Stimulated activated CD8-positive, alpha-beta memory T cell treated with anti-CD3 and anti-CD28 coated beads, Interleukin-15, amount 100 ng/mL, for 48 hours (primary cell): Measurements from ENCODE around the gene ELN.
"Not testable (repeated sequence)": the region's sequence is repeated elsewhere in the genome, so short reads cannot be mapped to it uniquely, and the experiment has no call there.

Experiments used
- DNase-seq, 2 donors: peaks; one replicate each; pipeline ENCODE4 v3.0.0-alpha.2; 2020; ENCODE audit warnings: low read depth in 2 of 2

ELN gene

DNA sequence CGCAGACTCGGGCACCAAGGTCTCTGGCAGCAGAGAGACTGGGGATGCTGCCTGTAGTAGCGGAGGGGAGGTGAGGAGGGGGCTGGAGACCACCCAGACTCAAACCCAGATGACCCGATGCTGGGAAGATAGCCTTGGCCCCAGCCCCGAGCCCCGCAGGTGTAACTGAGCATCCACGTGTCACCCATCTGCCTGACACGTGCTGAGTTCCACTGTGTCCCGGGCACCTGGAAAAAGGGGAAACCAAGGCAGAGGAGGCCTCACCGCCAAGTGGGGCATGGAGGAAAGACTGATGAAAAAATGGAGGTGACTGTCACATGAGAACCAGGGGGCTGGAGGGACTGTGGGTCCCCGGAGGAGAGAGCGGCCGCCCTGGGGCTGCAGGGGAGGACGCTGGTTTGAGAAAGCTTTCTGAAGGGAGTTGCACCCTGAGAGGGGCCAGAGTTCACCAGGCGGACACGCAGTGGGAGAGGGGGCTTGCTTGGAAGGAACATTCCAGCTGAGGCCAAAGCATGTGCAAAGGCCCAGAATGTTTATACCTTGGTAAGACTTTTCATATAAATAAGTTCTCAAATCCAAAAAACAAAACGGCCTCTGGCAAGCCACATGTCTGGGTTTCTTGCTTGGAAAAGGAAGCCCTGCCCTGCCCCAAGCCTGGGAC, 27.4 kb upstream of the ELN start:
- no peak for DNase-seq

- DNase-seq: no peak
These were observed 26.9 kb upstream of the ELN start for GRCh38 chr7:74001150-74001494.

DNA sequence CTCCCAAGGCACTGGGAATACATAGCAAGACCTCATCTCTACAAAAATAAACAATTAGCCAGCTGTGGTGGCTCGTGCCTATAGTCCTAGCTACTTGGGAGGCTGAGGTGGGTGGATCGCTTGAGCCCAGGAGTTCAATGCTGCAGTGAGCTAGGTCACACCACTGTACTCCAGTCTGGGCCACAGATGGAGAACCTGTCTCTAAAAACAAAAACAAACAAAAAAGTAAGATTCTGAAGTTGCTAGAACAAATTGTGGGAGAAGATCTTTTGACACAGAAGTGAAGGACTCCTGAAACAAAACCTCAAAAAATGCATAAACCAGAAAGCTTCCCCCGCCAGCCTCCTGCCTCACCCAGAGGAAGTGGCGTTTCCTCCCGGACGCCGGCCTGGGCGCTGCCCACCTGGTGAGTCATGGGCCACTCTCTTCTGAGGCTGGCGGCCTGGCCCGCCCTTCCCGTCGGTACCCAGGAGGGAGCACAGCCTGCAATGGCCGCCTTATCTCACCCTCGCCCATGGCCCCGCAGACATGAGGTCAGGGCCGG, 25.4 kb upstream of the ELN start:
- peak; percentile 12 to 15 for DNase-seq

DNA sequence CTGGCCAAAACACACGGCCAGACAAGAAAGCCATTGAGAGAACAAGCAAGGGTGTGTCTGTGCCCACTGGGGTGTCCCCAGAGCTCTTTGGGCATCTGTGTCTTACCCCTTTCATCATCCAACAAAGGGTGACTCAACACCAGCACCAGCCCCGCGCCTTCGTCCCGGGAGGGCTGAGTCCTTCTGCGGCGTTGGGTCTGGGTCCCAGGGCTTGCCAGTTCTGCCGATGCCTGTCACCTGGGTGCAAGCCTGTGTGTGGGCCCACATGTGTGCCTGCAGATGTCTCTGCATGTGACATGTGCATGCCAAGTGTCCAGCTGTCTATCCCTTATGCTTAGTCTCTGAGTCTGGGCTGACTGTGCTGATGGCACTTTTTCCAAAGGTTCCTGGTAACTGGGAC, 24.4 kb upstream of the ELN start:
- no peak for DNase-seq

GRCh38 chr7:74006032-74006431, 21.9 kb upstream of the ELN start:
- no peak for DNase-seq

GRCh38 chr7:74006451-74007241, 21.3 kb upstream of the ELN start:
- no peak for DNase-seq

DNA sequence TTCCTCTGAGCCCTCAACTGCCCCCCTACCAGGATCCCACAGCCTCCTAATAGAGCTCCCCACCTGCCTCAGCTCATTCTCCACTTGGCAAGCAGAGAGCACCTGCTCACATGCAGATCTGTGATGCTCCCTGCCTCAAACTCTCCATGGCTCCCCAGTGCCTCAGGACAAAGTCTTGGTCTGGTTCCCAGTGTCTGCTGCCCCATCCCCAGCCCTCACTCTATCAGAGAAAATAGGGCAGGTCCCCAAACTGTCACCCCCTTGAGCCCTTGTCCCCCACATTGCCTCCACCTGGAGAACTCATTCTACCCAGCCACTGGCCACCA, 20.8 kb upstream of the ELN start:
- no peak for DNase-seq

DNA sequence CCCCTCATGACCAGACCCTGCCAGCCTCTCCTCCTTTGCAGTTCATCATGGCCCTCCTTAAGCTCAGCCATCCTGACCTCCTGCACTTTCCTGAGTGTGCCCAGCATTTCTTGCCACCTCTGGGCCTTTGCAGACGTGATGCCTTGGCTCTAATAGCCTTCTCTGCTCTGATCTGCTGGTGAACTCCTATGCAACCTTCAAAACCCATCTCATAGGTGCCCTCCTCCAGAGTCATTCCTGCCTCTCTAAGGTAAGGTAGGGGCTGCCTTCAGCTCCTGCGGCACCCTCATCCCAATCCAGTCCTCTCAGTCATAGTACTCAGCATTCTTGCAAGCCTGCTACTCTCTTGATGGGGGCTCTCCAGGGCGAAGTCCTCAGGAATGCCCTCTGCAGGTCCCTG, 19.3 kb upstream of the ELN start:
- no peak for DNase-seq

DNA sequence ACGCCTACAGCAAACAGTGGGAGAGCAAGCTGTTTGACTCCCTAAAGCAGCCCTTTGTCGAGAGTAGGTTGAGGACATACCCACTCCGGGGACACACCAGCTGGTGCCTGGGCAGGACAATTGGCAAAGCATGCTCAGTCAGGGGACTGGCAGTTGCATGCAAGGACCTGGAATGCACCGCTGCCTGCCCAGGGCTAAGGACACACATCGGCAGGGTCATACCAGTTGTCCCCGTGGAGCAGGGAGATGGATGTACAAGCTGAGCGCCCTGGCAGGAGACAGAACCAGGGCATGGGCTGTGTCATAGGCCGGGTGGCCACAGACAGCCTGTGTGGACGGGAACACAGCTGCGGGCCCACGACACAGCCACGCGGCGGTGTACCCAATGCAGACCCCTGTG, 18.3 kb upstream of the ELN start:
- DNase-seq: no peak

DNA sequence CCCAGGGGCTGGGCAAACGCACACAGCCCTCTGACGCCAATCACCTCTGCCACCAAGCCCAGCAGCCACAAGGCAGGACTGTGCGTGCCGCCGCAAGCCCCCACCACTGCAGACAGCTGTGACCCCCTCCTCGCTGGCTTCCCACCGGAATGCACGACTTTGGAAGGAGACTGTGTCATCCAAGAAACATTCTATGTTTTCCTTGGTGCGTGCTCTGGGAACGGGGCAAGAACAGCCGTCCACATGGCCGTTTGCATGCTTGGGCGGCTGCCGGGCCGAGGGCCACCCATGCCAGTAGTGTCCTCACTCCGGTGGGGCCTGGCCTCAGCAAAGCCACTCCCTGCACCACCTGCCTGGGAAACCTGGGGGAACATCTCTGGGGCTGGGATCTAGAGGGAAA, 17.6 kb upstream of the ELN start:
- DNase-seq: no peak

DNA sequence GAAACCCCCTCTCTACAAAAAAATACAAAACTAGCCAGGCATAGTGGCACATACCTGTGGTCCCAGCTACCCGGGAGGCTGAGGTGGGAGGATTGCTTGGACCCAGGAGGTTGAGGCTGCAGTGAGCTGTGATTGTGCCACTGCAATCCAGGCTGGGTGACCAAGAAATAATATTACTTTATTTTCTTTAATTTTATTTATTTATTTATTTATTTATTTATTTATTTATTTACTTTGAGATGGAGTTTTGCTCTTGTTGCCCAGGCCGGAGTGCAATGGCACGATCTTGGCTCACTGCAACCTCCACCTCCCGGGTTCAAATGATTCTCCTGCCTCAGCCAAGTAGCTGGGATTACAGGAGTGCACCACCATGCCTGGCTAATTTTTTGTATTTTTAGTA, 16.6 kb upstream of the ELN start:
- DNase-seq: not testable (repeated sequence)

DNA sequence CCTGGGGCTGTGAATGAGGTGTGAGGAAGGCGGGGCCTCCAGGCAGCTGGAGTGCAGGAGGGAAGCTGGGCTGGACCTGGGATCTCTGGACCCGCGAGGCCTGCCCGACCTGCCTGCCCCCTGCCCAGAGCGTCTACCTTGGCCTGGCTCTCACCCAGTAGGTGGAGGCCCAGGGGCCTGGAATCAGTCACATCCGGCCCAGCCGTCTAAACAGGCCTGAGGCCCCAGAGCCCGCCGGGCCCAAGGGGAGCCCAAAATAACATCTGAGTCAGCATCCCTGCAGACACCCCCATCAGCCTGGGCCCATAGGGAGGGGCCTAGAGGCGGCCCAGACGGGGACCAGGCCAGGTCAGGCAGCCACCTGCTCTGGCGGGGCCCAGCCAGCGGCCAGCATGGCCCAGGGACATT, 15.1 kb upstream of the ELN start:
- no peak for DNase-seq

GRCh38 chr7:74013539-74014272, 14.3 kb upstream of the ELN start:
- no peak for DNase-seq

DNA sequence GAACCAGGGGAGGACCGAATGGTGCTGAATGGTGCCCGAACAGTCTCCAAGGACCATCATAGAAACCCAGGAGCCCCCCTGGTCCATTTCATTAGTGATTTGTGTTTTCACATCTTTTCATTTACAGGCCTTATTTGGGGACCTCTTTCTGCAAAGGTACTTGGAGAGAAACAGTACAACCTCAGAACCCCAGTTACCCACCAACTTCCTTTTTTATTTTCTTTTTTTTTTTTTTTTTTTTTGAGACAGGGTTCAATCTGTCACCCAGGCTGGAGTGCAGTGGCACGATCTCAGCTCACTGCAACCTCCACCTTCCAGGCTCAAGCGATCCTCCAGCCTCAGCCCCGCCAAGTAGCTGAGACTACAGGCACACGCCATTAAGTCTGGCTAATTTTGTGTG, 13.0 kb upstream of the ELN start:
- no peak for DNase-seq

DNA sequence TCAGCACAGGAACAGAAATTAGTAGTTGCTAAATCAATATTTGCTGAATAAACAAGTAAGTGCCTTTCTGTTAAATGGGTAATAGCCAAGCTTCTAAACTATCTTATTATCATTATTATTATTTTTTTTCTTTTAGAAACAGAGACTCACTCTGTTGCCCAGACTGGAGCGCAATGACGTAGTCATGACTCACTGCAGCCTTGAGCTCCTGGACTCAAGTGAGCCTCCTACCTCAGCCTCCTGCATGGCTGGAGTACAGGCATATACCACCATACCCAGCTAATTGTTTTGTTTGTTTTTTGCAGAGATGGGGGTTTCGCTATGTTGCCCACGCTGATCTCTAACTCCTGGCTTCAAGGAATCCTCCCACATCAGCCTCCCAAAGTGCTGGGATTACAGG, 12.3 kb upstream of the ELN start:
- no peak for DNase-seq

DNA sequence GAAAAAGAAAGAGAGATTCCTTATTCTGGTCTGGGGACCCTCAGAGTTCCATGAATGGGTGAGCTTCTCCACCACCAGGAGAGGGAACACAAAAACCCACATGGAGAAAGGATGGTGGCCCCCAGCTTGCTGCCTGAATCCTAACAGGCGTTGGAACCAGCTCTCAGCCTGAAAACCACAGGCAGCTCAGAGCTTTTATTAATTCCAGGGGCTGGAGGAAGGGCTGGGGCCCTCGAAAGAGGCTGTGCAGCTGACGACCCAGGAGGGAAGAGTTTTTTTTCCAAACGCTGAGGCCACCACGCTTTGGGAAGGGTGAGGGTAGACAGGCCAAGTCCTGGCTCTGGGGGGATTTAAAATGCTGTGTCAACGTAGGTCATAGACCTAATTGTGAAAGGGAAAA, 10.8 kb upstream of the ELN start:
- no peak for DNase-seq

DNA sequence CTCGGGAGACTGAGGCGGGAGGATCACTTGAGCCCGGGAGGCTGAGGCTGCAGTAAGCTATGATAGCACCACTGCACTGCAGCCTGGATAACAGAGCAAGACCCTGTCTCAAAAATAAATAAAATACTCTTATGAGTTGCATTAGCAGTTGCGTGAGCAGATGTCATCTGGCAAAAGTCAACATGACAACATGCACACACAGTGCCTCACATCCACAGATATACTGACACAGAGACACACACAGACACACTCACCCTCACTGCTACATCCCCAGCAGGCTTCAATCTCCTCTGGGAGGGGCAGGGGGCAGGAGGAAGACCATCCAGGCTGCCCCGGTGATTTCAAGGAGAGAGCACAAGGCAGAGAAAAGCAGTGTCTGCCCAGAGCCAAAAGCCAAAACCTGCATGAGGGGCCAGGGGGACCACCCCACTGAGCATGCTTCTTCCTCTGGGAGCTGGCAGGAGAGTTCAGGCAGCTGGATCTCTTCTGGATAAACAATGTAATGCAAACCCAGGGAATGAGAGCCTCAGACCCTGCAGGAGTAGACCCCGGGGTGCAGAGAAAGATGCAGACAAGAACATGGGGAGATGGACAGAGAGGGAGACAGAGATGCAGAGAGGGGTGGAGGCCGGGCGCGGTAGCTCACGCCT, 9.6 kb upstream of the ELN start:
- no peak for DNase-seq

GRCh38 chr7:74019149-74019548, 8.8 kb upstream of the ELN start:
- DNase-seq: no peak

DNA sequence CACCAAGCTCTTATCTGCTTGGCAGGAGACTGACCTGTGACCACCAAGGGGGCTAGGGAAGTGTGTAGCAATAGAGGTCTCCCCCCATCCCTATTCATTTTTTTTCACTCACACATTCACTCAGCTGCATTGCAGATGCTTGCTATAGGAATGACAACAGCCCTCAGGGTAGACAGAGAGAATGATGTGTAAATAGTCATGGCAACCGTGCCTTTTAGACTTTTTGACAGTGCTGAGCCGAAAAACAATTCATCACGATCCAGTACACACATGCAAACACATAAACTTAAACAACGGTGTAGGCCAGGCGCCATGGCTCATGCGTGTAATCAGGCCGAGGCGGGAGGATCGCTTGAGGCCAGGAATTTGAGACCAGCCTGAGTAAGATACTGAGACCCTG, 7.6 kb upstream of the ELN start:
- no peak for DNase-seq

DNA sequence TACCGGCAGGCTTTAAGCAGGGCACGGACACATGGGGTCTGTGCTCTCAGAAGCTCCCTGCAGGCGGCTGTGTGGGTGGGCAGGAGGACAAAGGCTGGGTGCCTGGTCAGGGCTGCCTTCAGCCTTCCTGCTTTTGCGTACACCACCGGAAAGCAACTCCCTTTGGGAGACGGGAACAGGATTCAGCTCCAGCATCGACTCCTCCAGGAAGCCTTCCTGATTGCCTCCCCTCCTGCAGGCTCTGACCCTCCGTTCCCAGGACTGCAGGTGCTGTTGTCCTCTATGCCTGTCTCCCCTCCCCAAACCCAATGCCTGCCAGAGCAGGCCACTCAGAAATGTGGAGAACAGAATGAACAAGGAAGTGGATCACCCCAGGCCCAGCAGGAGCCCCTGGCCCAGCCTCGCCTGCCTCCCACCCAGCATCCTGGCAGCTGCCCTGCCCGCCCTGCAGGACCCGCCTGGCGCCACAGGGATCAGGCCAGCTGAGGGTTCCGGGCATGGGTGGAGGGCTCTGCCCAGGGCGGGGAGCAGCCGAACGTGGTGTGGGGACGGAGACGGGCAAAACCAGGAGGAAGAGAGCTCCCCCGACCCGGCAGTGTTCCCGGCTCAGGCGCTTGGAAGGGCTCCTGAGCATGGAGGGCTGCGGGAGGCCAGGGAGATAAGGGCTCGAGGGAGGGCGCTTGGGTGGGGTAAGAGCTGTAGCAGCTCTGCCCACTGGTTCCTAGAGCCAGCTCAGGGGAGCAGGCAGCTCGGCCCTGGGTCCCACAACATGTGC, 6.2 kb upstream of the ELN start:
- DNase-seq: no peak

GRCh38 chr7:74022507-74022906, 5.5 kb upstream of the ELN start:
- no peak for DNase-seq

- DNase-seq: no peak
These were observed 4.9 kb upstream of the ELN start for GRCh38 chr7:74023092-74023536.
